SJCRH30 (cell line): ENCODE results near the gene KLHL3. TPM values are rescaled to one million over a fixed set of nuclear protein-coding genes. Genes with fewer than 3 reads are reported as not detected.

Source experiments
- DNase-seq, 2 experiments: peaks; one replicate each; pipeline ENCODE4 v3.0.0-alpha.2; 2015 to 2020
- H3K27ac ChIP-seq: fragments of 250-450 bp; sonication (Bioruptor Pico); 2 replicates; pipeline ENCODE4 v1.5.1; 2020; ENCODE audit warnings: mild to moderate bottlenecking, moderate library complexity
- H3K27me3 ChIP-seq: fragments of 250-450 bp; sonication (Bioruptor Pico); 2 replicates; pipeline ENCODE4 v1.5.1; 2020; ENCODE audit warnings: mild to moderate bottlenecking, moderate library complexity
- H3K36me3 ChIP-seq: fragments of 250-450 bp; sonication (Bioruptor Pico); 2 replicates; pipeline ENCODE4 v1.5.1; 2020; ENCODE audit warnings: mild to moderate bottlenecking, moderate library complexity
- H3K4me1 ChIP-seq: fragments of 250-450 bp; sonication (Bioruptor Pico); 2 replicates; pipeline ENCODE4 v1.5.1; 2020; ENCODE audit warnings: mild to moderate bottlenecking, moderate library complexity
- H3K4me3 ChIP-seq: fragments of 250-450 bp; sonication (Bioruptor Pico); 2 replicates; pipeline ENCODE4 v1.5.1; 2020; ENCODE audit warnings: mild to moderate bottlenecking, moderate library complexity
- H3K9me3 ChIP-seq: fragments of 250-450 bp; sonication (Bioruptor Pico); replicated peaks from 2 replicates; pipeline ENCODE4 v1.5.1; 2020; ENCODE audit warnings: mild to moderate bottlenecking, moderate library complexity
- total RNA-seq: library from RNA; depleted of rRNA; stranded (reverse); fragments of >200 nt; shearing (Covaris generic); gene quantifications from 2 replicates; pipeline ENCODE4 v1.2.3, GENCODE V29; 2014; rRNA removed

The KLHL3 gene
- total RNA-seq, 1 experiment from 2014 or later, result not detected

- Histone ChIP-seq H3K4me1 (no peaks in the 10 kb centered on the region), H3K9me3 (no peaks in the 10 kb centered on the region), H3K36me3 (no peaks in the 10 kb centered on the region), H3K27ac (no peak overlapping the region), H3K4me3 (no peak overlapping the region), H3K27me3 (no peaks in the 10 kb centered on the region)
- DNase-seq, result no peak
Measured at GRCh38 chr5:137580030-137580429, 155.9 kb downstream of the KLHL3 start.

GRCh38 chr5:137575847-137576246 lies 160.0 kb downstream of the KLHL3 start:
- Histone ChIP-seq H3K4me3 (no peak overlapping the region), H3K36me3 (no peaks in the 10 kb centered on the region), H3K27me3 (no peaks in the 10 kb centered on the region), H3K27ac (no peak overlapping the region), H3K9me3 (no peaks in the 10 kb centered on the region), H3K4me1 (no peaks in the 10 kb centered on the region)
- DNase-seq, result no peak

- Histone ChIP-seq H3K4me1 (no peaks in the 10 kb centered on the region), H3K4me3 (no peak overlapping the region), H3K27me3 (no peaks in the 10 kb centered on the region), H3K9me3 (no peaks in the 10 kb centered on the region), H3K36me3 (no peaks in the 10 kb centered on the region), H3K27ac (no peak overlapping the region)
- no peak for DNase-seq
Measured at GRCh38 chr5:137575211-137575610, 160.7 kb downstream of the KLHL3 start.

- H3K27ac ChIP-seq, result no peak overlapping the region
- no peak overlapping the region for H3K4me3 ChIP-seq
- no peaks in the 10 kb centered on the region for H3K27me3 ChIP-seq
- no peaks in the 10 kb centered on the region for H3K9me3 ChIP-seq
- DNase-seq, result no peak
- H3K36me3 ChIP-seq, result no peaks in the 10 kb centered on the region
- H3K4me1 ChIP-seq, result no peaks in the 10 kb centered on the region
Measured at GRCh38 chr5:137573376-137573775, 162.5 kb downstream of the KLHL3 start.

GRCh38 chr5:137572042-137572695 lies 163.7 kb downstream of the KLHL3 start:
- Histone ChIP-seq H3K4me3 (no peak overlapping the region), H3K4me1 (no peaks in the 10 kb centered on the region), H3K27ac (no peak overlapping the region), H3K9me3 (no peaks in the 10 kb centered on the region), H3K36me3 (no peaks in the 10 kb centered on the region), H3K27me3 (no peaks in the 10 kb centered on the region)
- DNase-seq, result no peak

- Histone ChIP-seq H3K27ac (no peak overlapping the region), H3K4me1 (no peaks in the 10 kb centered on the region), H3K36me3 (no peaks in the 10 kb centered on the region), H3K27me3 (no peaks in the 10 kb centered on the region; the same call in 1 of the 2 replicates), H3K4me3 (no peak overlapping the region), H3K9me3 (no peaks in the 10 kb centered on the region)
- DNase-seq, result no peak
Measured at GRCh38 chr5:137570070-137570469, 165.8 kb downstream of the KLHL3 start.

Other genes starting within 250 kb of the KLHL3 start
- 0.06 TPM in 1 of 2 replicates, not detected in the other for gene SPOCK1, start 236.8 kb downstream of the KLHL3 start, total RNA-seq
- gene HNRNPA0, start 18.3 kb upstream of the KLHL3 start, total RNA-seq, result 34.9 and 36.3 TPM in 2 replicates
- gene MYOT, start 131.8 kb upstream of the KLHL3 start, total RNA-seq, result not detected in 2 replicates
- gene PKD2L2, start 153.4 kb upstream of the KLHL3 start, total RNA-seq, result not detected in 2 replicates